Epithelial cell of proximal tubule (primary cell): ENCODE measurements around the gene HEPN1. TPM values are rescaled to one million over a fixed set of nuclear protein-coding genes. Genes with fewer than 3 reads are reported as not detected.
A peak's percentile ranks its signal among the peaks of the same experiment; 100 is the strongest.

Experiments used
- DNase-seq: peaks from one replicate; pipeline ENCODE4 v3.0.0-alpha.2; 2011; ENCODE audit warnings: low read depth
- H3K4me3 ChIP-seq: 2 replicates; pipeline ENCODE4 v1.5.1; 2011; ENCODE audit warnings: low read depth, mild to moderate bottlenecking, low read length
- CTCF ChIP-seq: conservative IDR thresholded peaks from 2 replicates; pipeline ENCODE4 v1.5.1; 2012; ENCODE audit warnings: low read depth, mild to moderate bottlenecking, low read length
- total RNA-seq: library from RNA; depleted of rRNA; stranded (reverse); fragments of >200 nt; gene quantifications from 2 replicates; pipeline ENCODE4 v1.2.3, GENCODE V29; 2015

HEPN1 gene
- total RNA-seq, 1 donor from 2014 or later: not detected

DNA sequence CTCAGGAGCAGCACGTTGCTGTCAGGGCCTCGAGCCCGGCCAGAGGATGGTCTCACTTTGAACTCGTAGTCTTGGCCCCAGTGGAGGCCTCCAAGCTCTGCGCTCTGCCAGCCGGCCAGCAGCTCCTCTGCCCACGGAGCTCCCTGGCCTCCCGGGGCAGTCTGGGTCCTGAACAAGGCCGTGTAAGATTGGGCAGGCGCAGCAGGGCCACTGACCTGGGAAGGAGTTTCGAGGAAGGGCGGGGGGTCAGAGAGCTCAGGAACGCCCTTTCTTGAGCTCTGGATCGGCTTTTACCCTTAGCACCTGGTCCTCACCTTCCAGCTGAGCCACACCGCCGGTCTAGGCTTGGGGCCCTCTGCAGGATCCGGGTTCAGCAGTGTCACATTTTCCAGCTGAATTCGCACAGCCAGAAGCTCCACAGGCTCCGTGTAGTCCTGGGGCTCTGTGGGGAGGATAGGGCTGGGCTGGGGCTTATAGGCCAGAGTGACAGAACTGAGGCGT, 23.5 kb upstream of the HEPN1 start:
- no peak for DNase-seq
- TF ChIP-seq CTCF: no peak
- H3K4me3 ChIP-seq: no peak overlapping the region

GRCh38 chr11:124896071-124896750, 22.8 kb upstream of the HEPN1 start:
- no peak for DNase-seq
- TF ChIP-seq CTCF: no peak

DNA sequence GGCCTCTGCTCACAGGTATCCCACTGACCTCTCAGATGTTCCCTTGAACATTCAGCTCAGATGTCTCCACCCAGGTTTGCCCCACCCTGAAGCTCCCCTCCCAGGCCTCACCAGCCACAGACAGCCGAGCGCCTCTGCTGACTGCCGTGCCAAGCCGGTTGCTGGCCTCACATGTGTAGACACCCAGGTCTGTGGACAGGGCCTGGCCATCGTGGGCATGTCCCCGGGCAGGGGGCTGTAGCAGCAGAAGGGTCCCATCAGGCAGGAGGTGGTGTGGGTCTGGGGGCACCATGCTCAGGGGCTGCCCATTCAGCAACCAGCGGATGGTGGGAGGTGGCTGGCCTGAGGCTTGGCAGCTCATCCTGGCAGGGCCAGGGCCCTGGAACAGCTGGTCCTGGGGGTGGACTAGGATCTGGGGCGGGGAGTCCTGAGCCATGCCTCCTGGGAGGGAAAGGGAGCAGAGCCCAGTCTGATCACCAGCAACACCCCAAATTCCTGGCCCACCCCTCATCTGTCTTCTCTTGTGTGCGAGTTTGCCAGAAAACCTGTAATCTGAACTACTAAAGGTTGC, 22.1 kb upstream of the HEPN1 start:
- no peak overlapping the region for H3K4me3 ChIP-seq

More at GRCh38 chr11:124896071-124896750, 22.8 kb upstream of the HEPN1 start:
- H3K4me3 ChIP-seq: no peak overlapping the region

GRCh38 chr11:124897674-124898262, 21.3 kb upstream of the HEPN1 start, which contains the start of gene ROBO4:
Gene ROBO4 (minus strand): TSS chr11:124897865. CDS start chr11:124897795, 70 bp downstream.
- DNase-seq: no peak
- TF ChIP-seq CTCF: no peak
- no peak within 1 kb of the TSS for H3K4me3 ChIP-seq

More for the DNA sequence above, 22.1 kb upstream of the HEPN1 start:
- TF ChIP-seq CTCF: no peak
- DNase-seq: no peak

DNA sequence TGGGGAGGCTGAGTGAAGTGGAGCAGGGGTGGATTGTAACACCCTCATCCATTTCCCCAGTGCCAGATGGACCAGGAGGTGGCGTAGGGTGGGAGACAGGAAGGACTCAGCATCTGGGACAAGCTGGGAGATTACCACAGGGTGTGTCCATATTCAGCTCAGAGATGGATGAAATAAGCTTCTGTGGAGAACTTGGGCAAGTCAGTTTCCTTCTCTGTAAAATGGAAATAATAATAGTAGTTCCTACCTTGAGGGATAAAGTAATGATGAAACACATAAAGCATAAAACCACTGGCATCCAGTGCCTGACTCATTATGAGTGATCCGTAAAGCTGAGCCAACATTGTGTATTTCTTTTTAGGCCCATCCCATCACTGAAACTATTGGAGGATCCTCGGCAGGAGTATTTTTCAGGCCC, 20.8 kb upstream of the HEPN1 start:
- peak; percentile 55 for DNase-seq
- H3K4me3 ChIP-seq: no peak overlapping the region
- no peak for TF ChIP-seq CTCF

GRCh38 chr11:124898711-124899110, 20.3 kb upstream of the HEPN1 start:
- no peak for DNase-seq
- TF ChIP-seq CTCF: no peak
- H3K4me3 ChIP-seq: no peak overlapping the region
